ENCODE data around the gene LDHA. TPM values are rescaled to one million over a fixed set of nuclear protein-coding genes. Genes with fewer than 3 reads are reported as not detected.

LDHA gene
- total and polyA plus RNA-seq, 2 of the 13 experiments (the other 11 are each of a cell fraction or from before 2014, with no cell fraction given): 805 to 1,547 TPM

- no peak for TF ChIP-seq ZNF580 (CRISPR knock-in tag; IDR thresholded peaks at IDR 0.05; ENCODE audit: borderline replicate concordance, low read depth)
- TF ChIP-seq HINFP (CRISPR knock-in tag; IDR thresholded peaks at IDR 0.05; ENCODE audit: low read depth): no peak
- TF ChIP-seq ZSCAN21 (CRISPR knock-in tag; IDR thresholded peaks at IDR 0.05; ENCODE audit: borderline replicate concordance): peak; percentile 59; the same call in 1 of the 2 replicates
- TF ChIP-seq IRX3 (CRISPR knock-in tag; IDR thresholded peaks at IDR 0.05; ENCODE audit: borderline replicate concordance, low read depth): no peak
- 0 out of 2 replicates have a peak, but pooled peaks have one; percentile 34 for TF ChIP-seq GTF3A (CRISPR knock-in tag; conservative IDR thresholded peaks at IDR 0.05)
- TF ChIP-seq HNRNPL (IDR thresholded peaks at IDR 0.05; ENCODE audit: low read depth, low read length): no peak
- TF ChIP-seq BRCA1 (CRISPR knock-in tag; IDR thresholded peaks at IDR 0.05): 0 out of 2 replicates have a peak, but pooled peaks have one; percentile 34
- no peak for TF ChIP-seq HIVEP1 (CRISPR knock-in tag; IDR thresholded peaks at IDR 0.05)
- TF ChIP-seq DMAP1 (CRISPR knock-in tag; IDR thresholded peaks at IDR 0.05): no peak
- peak; percentile 61; the same call in 1 of the 2 replicates for TF ChIP-seq ZNF816 (CRISPR knock-in tag; IDR thresholded peaks at IDR 0.05; ENCODE audit: borderline replicate concordance)
- no peak for TF ChIP-seq ZNF275 (CRISPR knock-in tag; IDR thresholded peaks at IDR 0.05; ENCODE audit: borderline replicate concordance)
- TF ChIP-seq ZNF703 (CRISPR knock-in tag; IDR thresholded peaks at IDR 0.05; ENCODE audit: borderline replicate concordance): no peak
- TF ChIP-seq ZNF501 (CRISPR knock-in tag; IDR thresholded peaks at IDR 0.05): peak; percentile 78
- TF ChIP-seq TFAP4 (IDR thresholded peaks at IDR 0.05; ENCODE audit: borderline replicate concordance, low read depth): no peak
- TF ChIP-seq THYN1 (CRISPR knock-in tag; IDR thresholded peaks at IDR 0.05; ENCODE audit: borderline replicate concordance, low read depth): no peak
- TF ChIP-seq ZNF274 (CRISPR knock-in tag; IDR thresholded peaks at IDR 0.05): no peak
- no peak for TF ChIP-seq SMYD3 (CRISPR knock-in tag; IDR thresholded peaks at IDR 0.05)
- TF ChIP-seq AKAP8 (CRISPR knock-in tag; IDR thresholded peaks at IDR 0.05): peak; percentile 95
- TF ChIP-seq MEIS1 (CRISPR knock-in tag; IDR thresholded peaks at IDR 0.05; ENCODE audit: borderline replicate concordance): no peak
- peak; percentile 95 for TF ChIP-seq ZC3H13 (CRISPR knock-in tag; IDR thresholded peaks at IDR 0.05)
- no peak for TF ChIP-seq CHCHD3 (CRISPR knock-in tag; IDR thresholded peaks at IDR 0.05)
- no peak for TF ChIP-seq ZNF280B (CRISPR knock-in tag; IDR thresholded peaks at IDR 0.05; ENCODE audit: borderline replicate concordance)
- TF ChIP-seq ZBTB14 (CRISPR knock-in tag; IDR thresholded peaks at IDR 0.05): no peak
These were observed 14.4 kb downstream of the LDHA start (continued) for GRCh38 chr11:18408558-18409291.
